K562 (cell line): ENCODE results near the gene VWA7. TPM values are rescaled to one million over a fixed set of nuclear protein-coding genes. Genes with fewer than 3 reads are reported as not detected.

Source experiments
- CBX2 ChIP-seq: fragments of 200-600 bp; sonication (generic); IDR thresholded peaks from one replicate; pipeline ENCODE4 v1.6.1; 2012; ENCODE audit warnings: mild to moderate bottlenecking, low read length, inconsistent platforms; ENCODE audit not compliant: insufficient read depth, poor library complexity, severe bottlenecking
- CHD2 ChIP-seq: IDR thresholded peaks from 2 replicates; pipeline ENCODE4 v1.6.1; 2011; ENCODE audit warnings: low read depth, low read length
- ETV1 ChIP-seq: fragments of 450-650 bp; conservative IDR thresholded peaks from 2 replicates; pipeline ENCODE4 v1.6.1; 2016; ENCODE audit warnings: missing genetic modification characterization, control low read depth, low read depth, missing compliant biosample characterization
- FUS ChIP-seq: fragments of 200-400 bp; formaldehyde crosslinking; optimal IDR thresholded peaks from 2 replicates; pipeline ENCODE3; 2017; ENCODE audit warnings: low read depth, low read length
- HNRNPH1 ChIP-seq: fragments of 200-400 bp; formaldehyde crosslinking; optimal IDR thresholded peaks from 2 replicates; pipeline ENCODE3; 2017; ENCODE audit warnings: low read depth, mild to moderate bottlenecking, low read length, moderate library complexity
- MAFG ChIP-seq: fragments of 450-650 bp; conservative IDR thresholded peaks from 2 replicates; pipeline ENCODE4 v1.6.1; 2016; ENCODE audit warnings: missing genetic modification characterization, missing compliant biosample characterization
- NFATC3 ChIP-seq: fragments of 450-650 bp; IDR thresholded peaks from 2 replicates; pipeline ENCODE4 v1.6.1; 2017; ENCODE audit warnings: mild to moderate bottlenecking
- PHB ChIP-seq: fragments of 250-450 bp; sonication (Bioruptor Pico); IDR thresholded peaks from 2 replicates; pipeline ENCODE4 v1.5.0; 2021
- PHTF2 ChIP-seq: fragments of 250-450 bp; sonication (Bioruptor Pico); IDR thresholded peaks from 2 replicates; pipeline ENCODE4 v1.5.0; 2021; ENCODE audit warnings: mild to moderate bottlenecking
- PRMT5 ChIP-seq: sonication (generic); formaldehyde crosslinking; IDR thresholded peaks from 2 replicates; pipeline ENCODE4 v1.5.0; 2020; ENCODE audit warnings: missing genetic modification reagents
- RBFOX2 ChIP-seq: fragments of 200-400 bp; formaldehyde crosslinking; IDR thresholded peaks from 2 replicates; pipeline ENCODE4 v1.6.1; 2017; ENCODE audit warnings: low read depth, mild to moderate bottlenecking, low read length, moderate library complexity
- RBM15 ChIP-seq: fragments of 200-400 bp; formaldehyde crosslinking; IDR thresholded peaks from 2 replicates; pipeline ENCODE4 v1.6.1; 2018; ENCODE audit warnings: mild to moderate bottlenecking, low read length, moderate library complexity; ENCODE audit not compliant: insufficient read depth
- SLC30A9 ChIP-seq: fragments of 250-450 bp; sonication (Bioruptor Pico); IDR thresholded peaks from 2 replicates; pipeline ENCODE4 v1.8.0; 2022; ENCODE audit warnings: mild to moderate bottlenecking, moderate library complexity
- SNIP1 ChIP-seq: fragments of 450-650 bp; IDR thresholded peaks from 2 replicates; pipeline ENCODE4 v1.7.1; 2017; ENCODE audit warnings: low read depth, mild to moderate bottlenecking
- ZNF12 ChIP-seq: sonication (generic); formaldehyde crosslinking; IDR thresholded peaks from 2 replicates; pipeline ENCODE4 v1.4.0; 2020; ENCODE audit warnings: mild to moderate bottlenecking, missing genetic modification reagents
- ZNF121 ChIP-seq: sonication (generic); formaldehyde crosslinking; conservative IDR thresholded peaks from 2 replicates; pipeline ENCODE4 v1.8.0; 2022; ENCODE audit warnings: missing genetic modification reagents
- polyA plus RNA-seq, 8 experiments: library from polyadenylated mRNA; depleted of rRNA in 4 of 8; stranded (reverse) in 5 of 8; unstranded in 3 of 8; fragments of >200 nt; fragmentation: Nextera tagmentation in 2 of 8; fragmentation: Illumina TruSeq in 1 of 8; extraction: Ambion mirVana in 2 of 8; extraction: Trizol in 1 of 8; gene quantifications; 2 replicates each; pipeline versions ENCODE4 v1.2.1 to v1.2.3, GENCODE V29; 2011 to 2014; ENCODE audit warnings: inconsistent platforms in 1 of 8, missing spikeins in 1 of 8
- total RNA-seq, 7 experiments: library from RNA; depleted of rRNA in 6 of 7; stranded (reverse); fragments of >200 nt in 6 of 7; fragmentation: Illumina TruSeq in 2 of 7; extraction: Trizol in 2 of 7; gene quantifications; 2 replicates each; pipeline versions ENCODE4 v1.2.1 to v1.2.3, GENCODE V29; 2011 to 2021; ENCODE audit warnings: low replicate concordance in 1 of 7
- TF ChIP-seq, protein P1 (sequence below): sonication (generic); formaldehyde crosslinking; IDR thresholded peaks from 2 replicates; pipeline ENCODE4 v1.8.1; 2022; ENCODE audit warnings: missing genetic modification reagents
- TF ChIP-seq, protein P2 (sequence below): IDR thresholded peaks from 2 replicates; pipeline ENCODE4 v1.6.1; 2016; ENCODE audit warnings: missing genetic modification characterization, missing compliant biosample characterization
- TF ChIP-seq, protein P3 (sequence below): fragments of 450-650 bp; IDR thresholded peaks from 2 replicates; pipeline ENCODE4 v1.6.1; 2016; ENCODE audit warnings: mild to moderate bottlenecking
- TF ChIP-seq, protein P4 (sequence below): sonication (generic); formaldehyde crosslinking; IDR thresholded peaks from 2 replicates; pipeline ENCODE4 v1.8.1; 2023; ENCODE audit warnings: mild to moderate bottlenecking, missing genetic modification reagents

VWA7 gene
- total and polyA plus RNA-seq, 9 of the 15 experiments (the other 6 are each of a cell fraction or from before 2014, with no cell fraction given) = 0.18 to 2.9 (median 0.95) TPM

DNA sequence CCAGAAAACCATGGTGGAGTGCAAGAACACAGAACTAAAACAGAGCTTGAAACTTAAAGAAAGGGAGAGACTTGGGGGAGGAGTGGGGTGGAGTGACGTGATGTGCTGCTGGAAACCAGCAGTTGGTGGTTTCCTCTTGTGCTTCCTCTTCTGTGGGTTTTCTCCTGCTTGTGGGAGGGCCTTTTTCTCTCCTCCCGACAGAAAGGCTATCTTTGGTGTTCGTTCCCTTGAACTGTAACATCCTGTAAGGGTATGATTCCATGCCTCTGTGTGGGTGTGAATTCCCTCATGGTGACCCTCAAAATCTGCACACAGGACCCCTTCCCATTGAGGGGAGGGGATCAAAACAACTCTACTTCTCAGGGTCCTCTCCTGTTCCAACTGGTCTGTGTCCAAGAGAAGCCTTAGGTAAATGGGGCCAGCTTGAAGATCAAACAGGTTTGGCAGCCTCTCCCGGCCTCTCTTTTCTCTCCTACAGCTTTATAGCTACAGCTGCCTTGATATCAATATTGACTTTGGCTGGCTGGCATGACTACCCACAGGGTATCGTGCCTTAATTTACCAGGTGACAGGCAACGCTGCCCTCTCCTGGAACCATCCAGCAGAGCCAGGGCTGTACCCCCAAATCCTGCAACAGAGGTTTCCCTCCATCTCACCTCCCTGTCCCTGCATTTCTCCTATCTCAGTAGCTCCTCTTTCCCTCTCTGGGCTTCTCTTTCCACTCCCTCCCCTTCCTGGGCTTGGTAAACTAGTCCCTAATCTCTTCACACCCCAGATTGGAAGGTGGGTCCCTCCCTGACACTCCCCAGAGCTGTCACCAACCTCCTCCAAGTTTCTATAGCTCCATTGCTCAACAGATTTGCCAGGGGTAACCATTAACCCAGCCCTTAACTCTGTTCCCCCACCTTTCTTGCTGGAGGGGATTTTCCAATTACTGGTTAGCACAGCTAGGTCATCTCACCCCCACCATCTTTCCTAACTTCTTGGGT is 38.8 kb downstream of the VWA7 start (continued):
- TF ChIP-seq MAFG (0 out of 2 replicates have a peak, but pooled peaks have one; percentile 4), PRMT5 (CRISPR knock-in tag) (no peak), RBFOX2 (peak; percentile 73), HNRNPH1 (no peak), SNIP1 (no peak), SLC30A9 (CRISPR knock-in tag) (no peak), NFATC3 (peak; percentile 32), RBM15 (no peak), ETV1 (peak; percentile 91), ZNF121 (CRISPR knock-in tag) (no peak), FUS (no peak), CBX2 (no peak), PHTF2 (CRISPR knock-in tag) (no peak), ZNF12 (peak; percentile 72; the same call in 1 of the 2 replicates), CHD2 (no peak), PHB (CRISPR knock-in tag) (peak; percentile 94)
- TF ChIP-seq, protein P1, sequence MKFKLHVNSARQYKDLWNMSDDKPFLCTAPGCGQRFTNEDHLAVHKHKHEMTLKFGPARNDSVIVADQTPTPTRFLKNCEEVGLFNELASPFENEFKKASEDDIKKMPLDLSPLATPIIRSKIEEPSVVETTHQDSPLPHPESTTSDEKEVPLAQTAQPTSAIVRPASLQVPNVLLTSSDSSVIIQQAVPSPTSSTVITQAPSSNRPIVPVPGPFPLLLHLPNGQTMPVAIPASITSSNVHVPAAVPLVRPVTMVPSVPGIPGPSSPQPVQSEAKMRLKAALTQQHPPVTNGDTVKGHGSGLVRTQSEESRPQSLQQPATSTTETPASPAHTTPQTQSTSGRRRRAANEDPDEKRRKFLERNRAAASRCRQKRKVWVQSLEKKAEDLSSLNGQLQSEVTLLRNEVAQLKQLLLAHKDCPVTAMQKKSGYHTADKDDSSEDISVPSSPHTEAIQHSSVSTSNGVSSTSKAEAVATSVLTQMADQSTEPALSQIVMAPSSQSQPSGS = no peak
- TF ChIP-seq, protein P2, sequence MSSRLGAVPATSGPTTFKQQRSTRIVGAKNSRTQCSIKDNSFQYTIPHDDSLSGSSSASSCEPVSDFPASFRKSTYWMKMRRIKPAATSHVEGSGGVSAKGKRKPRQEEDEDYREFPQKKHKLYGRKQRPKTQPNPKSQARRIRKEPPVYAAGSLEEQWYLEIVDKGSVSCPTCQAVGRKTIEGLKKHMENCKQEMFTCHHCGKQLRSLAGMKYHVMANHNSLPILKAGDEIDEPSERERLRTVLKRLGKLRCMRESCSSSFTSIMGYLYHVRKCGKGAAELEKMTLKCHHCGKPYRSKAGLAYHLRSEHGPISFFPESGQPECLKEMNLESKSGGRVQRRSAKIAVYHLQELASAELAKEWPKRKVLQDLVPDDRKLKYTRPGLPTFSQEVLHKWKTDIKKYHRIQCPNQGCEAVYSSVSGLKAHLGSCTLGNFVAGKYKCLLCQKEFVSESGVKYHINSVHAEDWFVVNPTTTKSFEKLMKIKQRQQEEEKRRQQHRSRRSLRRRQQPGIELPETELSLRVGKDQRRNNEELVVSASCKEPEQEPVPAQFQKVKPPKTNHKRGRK (tag) = no peak
- TF ChIP-seq, protein P3, sequence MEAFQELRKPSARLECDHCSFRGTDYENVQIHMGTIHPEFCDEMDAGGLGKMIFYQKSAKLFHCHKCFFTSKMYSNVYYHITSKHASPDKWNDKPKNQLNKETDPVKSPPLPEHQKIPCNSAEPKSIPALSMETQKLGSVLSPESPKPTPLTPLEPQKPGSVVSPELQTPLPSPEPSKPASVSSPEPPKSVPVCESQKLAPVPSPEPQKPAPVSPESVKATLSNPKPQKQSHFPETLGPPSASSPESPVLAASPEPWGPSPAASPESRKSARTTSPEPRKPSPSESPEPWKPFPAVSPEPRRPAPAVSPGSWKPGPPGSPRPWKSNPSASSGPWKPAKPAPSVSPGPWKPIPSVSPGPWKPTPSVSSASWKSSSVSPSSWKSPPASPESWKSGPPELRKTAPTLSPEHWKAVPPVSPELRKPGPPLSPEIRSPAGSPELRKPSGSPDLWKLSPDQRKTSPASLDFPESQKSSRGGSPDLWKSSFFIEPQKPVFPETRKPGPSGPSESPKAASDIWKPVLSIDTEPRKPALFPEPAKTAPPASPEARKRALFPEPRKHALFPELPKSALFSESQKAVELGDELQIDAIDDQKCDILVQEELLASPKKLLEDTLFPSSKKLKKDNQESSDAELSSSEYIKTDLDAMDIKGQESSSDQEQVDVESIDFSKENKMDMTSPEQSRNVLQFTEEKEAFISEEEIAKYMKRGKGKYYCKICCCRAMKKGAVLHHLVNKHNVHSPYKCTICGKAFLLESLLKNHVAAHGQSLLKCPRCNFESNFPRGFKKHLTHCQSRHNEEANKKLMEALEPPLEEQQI = no peak
- TF ChIP-seq, protein P4, sequence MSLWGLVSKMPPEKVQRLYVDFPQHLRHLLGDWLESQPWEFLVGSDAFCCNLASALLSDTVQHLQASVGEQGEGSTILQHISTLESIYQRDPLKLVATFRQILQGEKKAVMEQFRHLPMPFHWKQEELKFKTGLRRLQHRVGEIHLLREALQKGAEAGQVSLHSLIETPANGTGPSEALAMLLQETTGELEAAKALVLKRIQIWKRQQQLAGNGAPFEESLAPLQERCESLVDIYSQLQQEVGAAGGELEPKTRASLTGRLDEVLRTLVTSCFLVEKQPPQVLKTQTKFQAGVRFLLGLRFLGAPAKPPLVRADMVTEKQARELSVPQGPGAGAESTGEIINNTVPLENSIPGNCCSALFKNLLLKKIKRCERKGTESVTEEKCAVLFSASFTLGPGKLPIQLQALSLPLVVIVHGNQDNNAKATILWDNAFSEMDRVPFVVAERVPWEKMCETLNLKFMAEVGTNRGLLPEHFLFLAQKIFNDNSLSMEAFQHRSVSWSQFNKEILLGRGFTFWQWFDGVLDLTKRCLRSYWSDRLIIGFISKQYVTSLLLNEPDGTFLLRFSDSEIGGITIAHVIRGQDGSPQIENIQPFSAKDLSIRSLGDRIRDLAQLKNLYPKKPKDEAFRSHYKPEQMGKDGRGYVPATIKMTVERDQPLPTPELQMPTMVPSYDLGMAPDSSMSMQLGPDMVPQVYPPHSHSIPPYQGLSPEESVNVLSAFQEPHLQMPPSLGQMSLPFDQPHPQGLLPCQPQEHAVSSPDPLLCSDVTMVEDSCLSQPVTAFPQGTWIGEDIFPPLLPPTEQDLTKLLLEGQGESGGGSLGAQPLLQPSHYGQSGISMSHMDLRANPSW (CRISPR knock-in tag) = 0 out of 2 replicates have a peak, but pooled peaks have one; percentile 73
